T-helper 17 cell (primary cell): ENCODE results near the gene AFG1L. TPM values are rescaled to one million over a fixed set of nuclear protein-coding genes. Genes with fewer than 3 reads are reported as not detected.
"Not testable (repeated sequence)": the region's sequence is repeated elsewhere in the genome, so short reads cannot be mapped to it uniquely, and the experiment has no call there.

Experiments used
- ATAC-seq: fragments of 150-1000 bp; cut with Tn5 transposase; 2 replicates; pipeline ENCODE4 v1.10.0; 2021; ENCODE audit warnings: mild to moderate bottlenecking, moderate library complexity
- DNase-seq, 3 donors: peaks; one replicate each; pipeline versions ENCODE4 v3.0.0 to v3.0.0-alpha.2; 2020 to 2021
- H3K9me3 ChIP-seq: one replicate; pipeline ENCODE4 v1.7.0; 2013; ENCODE audit warnings: low read length, mild to moderate bottlenecking; ENCODE audit not compliant: control insufficient read depth, poor library complexity, severe bottlenecking
- H3K27ac Mint-ChIP-seq: one replicate; pipeline ENCODE4 v1.8.0; 2022; ENCODE audit warnings: mild to moderate bottlenecking, moderate library complexity, mixed read lengths
- H3K27me3 Mint-ChIP-seq: one replicate; pipeline ENCODE4 v1.8.0; 2022; ENCODE audit warnings: mixed read lengths
- H3K36me3 Mint-ChIP-seq: one replicate; pipeline ENCODE4 v1.8.0; 2022; ENCODE audit warnings: low read depth, mixed read lengths
- H3K4me1 Mint-ChIP-seq: one replicate; pipeline ENCODE4 v1.8.0; 2022; ENCODE audit warnings: mild to moderate bottlenecking, mixed read lengths
- H3K4me3 Mint-ChIP-seq: one replicate; pipeline ENCODE4 v1.8.0; 2022; ENCODE audit warnings: mild to moderate bottlenecking, moderate library complexity, mixed read lengths
- total RNA-seq, 4 donors: library from RNA in 2 of 4; stranded (reverse) in 2 of 4; gene quantifications; one replicate each; pipeline ENCODE4 v1.2.3 and lab custom pipeline; 2022 to 2026

AFG1L gene
- total RNA-seq, 2 donors from 2014 or later, result 3.0 to 4.8 TPM

GRCh38 chr6:108510461-108511319 is 215.8 kb downstream of the AFG1L start:
- no peaks in the 10 kb centered on the region for H3K9me3 ChIP-seq
- no peaks in the 10 kb centered on the region for H3K4me1 Mint-ChIP-seq
- no peak for DNase-seq

GRCh38 chr6:108518714-108519576 is 224.1 kb downstream of the AFG1L start:
- no peak for DNase-seq
- no peaks in the 10 kb centered on the region for H3K9me3 ChIP-seq
- Mint-ChIP-seq H3K4me3 (no peak overlapping the region), H3K27me3 (no peaks in the 10 kb centered on the region), H3K4me1 (no peaks in the 10 kb centered on the region), H3K27ac (no peak overlapping the region), H3K36me3 (no peaks in the 10 kb centered on the region)
- no peak for ATAC-seq

More at GRCh38 chr6:108510461-108511319, 215.8 kb downstream of the AFG1L start:
- Mint-ChIP-seq H3K27ac (no peak overlapping the region), H3K27me3 (no peaks in the 10 kb centered on the region), H3K36me3 (no peaks in the 10 kb centered on the region), H3K4me3 (no peak overlapping the region)
- no peak for ATAC-seq

- peak overlapping the region; percentile 43 for H3K27ac Mint-ChIP-seq
Observed at GRCh38 chr6:108521616-108522107, 226.8 kb downstream of the AFG1L start.

GRCh38 chr6:108523697-108524096 is 228.8 kb downstream of the AFG1L start:
- no peak overlapping the region for H3K27ac Mint-ChIP-seq

More at GRCh38 chr6:108521616-108522107, 226.8 kb downstream of the AFG1L start:
- no peaks in the 10 kb centered on the region for H3K36me3 Mint-ChIP-seq
- H3K4me3 Mint-ChIP-seq, result no peak overlapping the region
- no peak for DNase-seq
- no peaks in the 10 kb centered on the region for H3K27me3 Mint-ChIP-seq
- H3K9me3 ChIP-seq, result no peaks in the 10 kb centered on the region
- no peaks in the 10 kb centered on the region for H3K4me1 Mint-ChIP-seq
- ATAC-seq, result no peak

GRCh38 chr6:108524528-108525248 is 229.8 kb downstream of the AFG1L start:
- H3K27me3 Mint-ChIP-seq, result peaks cover 11% of the 10 kb centered on the region
- H3K4me1 Mint-ChIP-seq, result no peaks in the 10 kb centered on the region
- H3K27ac Mint-ChIP-seq, result no peak overlapping the region

More at GRCh38 chr6:108523697-108524096, 228.8 kb downstream of the AFG1L start:
- no peaks in the 10 kb centered on the region for H3K36me3 Mint-ChIP-seq
- ATAC-seq, result no peak
- H3K9me3 ChIP-seq, result no peaks in the 10 kb centered on the region
- no peak overlapping the region for H3K4me3 Mint-ChIP-seq
- no peak for DNase-seq
- peaks cover 3% of the 10 kb centered on the region for H3K27me3 Mint-ChIP-seq
- no peaks in the 10 kb centered on the region for H3K4me1 Mint-ChIP-seq

GRCh38 chr6:108526739-108527174 is 231.9 kb downstream of the AFG1L start:
- H3K4me3 Mint-ChIP-seq, result no peak overlapping the region
- no peak for ATAC-seq
- DNase-seq, result no peak
- no peak overlapping the region for H3K27ac Mint-ChIP-seq
- no peaks in the 10 kb centered on the region for H3K4me1 Mint-ChIP-seq
- peaks cover 3% of the 10 kb centered on the region for H3K36me3 Mint-ChIP-seq
- no peaks in the 10 kb centered on the region for H3K9me3 ChIP-seq
- peaks cover 11% of the 10 kb centered on the region for H3K27me3 Mint-ChIP-seq

More at GRCh38 chr6:108524528-108525248, 229.8 kb downstream of the AFG1L start:
- H3K9me3 ChIP-seq, result no peaks in the 10 kb centered on the region
- H3K4me3 Mint-ChIP-seq, result no peak overlapping the region
- H3K36me3 Mint-ChIP-seq, result peaks cover 3% of the 10 kb centered on the region
- no peak for ATAC-seq
- DNase-seq, result no peak

GRCh38 chr6:108528878-108529277 is 234.0 kb downstream of the AFG1L start:
- Mint-ChIP-seq H3K36me3 (peaks cover 3% of the 10 kb centered on the region), H3K4me3 (no peak overlapping the region), H3K4me1 (no peaks in the 10 kb centered on the region), H3K27ac (no peak overlapping the region), H3K27me3 (peaks cover 11% of the 10 kb centered on the region)
- no peak for ATAC-seq
- H3K9me3 ChIP-seq, result no peaks in the 10 kb centered on the region
- no peak for DNase-seq

- H3K9me3 ChIP-seq, result no peaks in the 10 kb centered on the region
- Mint-ChIP-seq H3K27ac (no peak overlapping the region), H3K4me3 (no peak overlapping the region), H3K27me3 (peaks cover 11% of the 10 kb centered on the region), H3K36me3 (peaks cover 3% of the 10 kb centered on the region), H3K4me1 (no peaks in the 10 kb centered on the region)
- ATAC-seq (no peak), DNase-seq (no peak)
Observed at GRCh38 chr6:108531332-108531731, 236.5 kb downstream of the AFG1L start.

GRCh38 chr6:108535114-108535742 is 240.4 kb downstream of the AFG1L start:
- peaks cover 11% of the 10 kb centered on the region for H3K27me3 Mint-ChIP-seq

GRCh38 chr6:108535920-108536535 is 241.2 kb downstream of the AFG1L start:
- not testable (repeated sequence) for H3K4me3 Mint-ChIP-seq, ATAC-seq

More at GRCh38 chr6:108535114-108535742, 240.4 kb downstream of the AFG1L start:
- Mint-ChIP-seq H3K36me3 (peaks cover 2% of the 10 kb centered on the region), H3K27ac (no peak overlapping the region), H3K4me3 (no peak overlapping the region), H3K4me1 (no peaks in the 10 kb centered on the region)
- no peak for ATAC-seq
- DNase-seq, result no peak
- H3K9me3 ChIP-seq, result no peaks in the 10 kb centered on the region

GRCh38 chr6:108541843-108542759 is 247.2 kb downstream of the AFG1L start:
- no peaks in the 10 kb centered on the region for H3K9me3 ChIP-seq
- Mint-ChIP-seq H3K27me3 (peaks cover 20% of the 10 kb centered on the region), H3K27ac (no peak overlapping the region), H3K4me1 (peaks cover 8% of the 10 kb centered on the region), H3K4me3 (peak overlapping the region; percentile 45), H3K36me3 (peaks cover 2% of the 10 kb centered on the region)
- peak; percentile 86 for ATAC-seq
- peak; percentile 41 to 51 (median 43) for DNase-seq

More at GRCh38 chr6:108535920-108536535, 241.2 kb downstream of the AFG1L start:
- not testable (repeated sequence) for H3K9me3 ChIP-seq, H3K36me3 Mint-ChIP-seq, H3K4me1 Mint-ChIP-seq, DNase-seq, H3K27ac Mint-ChIP-seq
- peaks cover 11% of the 10 kb centered on the region for H3K27me3 Mint-ChIP-seq
